Measurements from ENCODE around the gene STK4. TPM values are rescaled to one million over a fixed set of nuclear protein-coding genes. Genes with fewer than 3 reads are reported as not detected.

The STK4 gene
- total and polyA plus RNA-seq, 2 of the 8 experiments (the other 6 are each of a cell fraction or from before 2014, with no cell fraction given), result 12.0 to 34.3 TPM

DNA sequence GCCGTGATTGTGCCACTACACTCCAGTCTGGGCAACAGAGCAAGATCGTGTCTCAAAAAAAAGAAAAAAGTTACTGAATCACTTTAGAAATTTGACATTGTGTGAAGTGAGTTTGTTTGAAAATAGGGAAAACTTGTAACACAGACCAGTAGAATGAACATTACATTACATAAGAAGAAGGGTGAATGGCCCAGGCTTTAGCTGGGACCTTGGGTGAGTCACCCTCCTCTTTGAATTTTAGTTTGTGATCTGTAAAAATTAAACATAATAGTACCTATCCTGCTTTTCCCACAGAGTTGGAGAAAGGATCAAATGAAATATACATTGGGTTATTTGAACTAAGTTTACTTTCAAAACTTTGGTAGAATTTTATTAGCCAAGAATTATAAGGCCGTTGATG lies 78.3 kb downstream of the STK4 start (continued):
- no peak for TF ChIP-seq GABPA (IDR thresholded peaks at IDR 0.05; ENCODE audit: borderline replicate concordance, insufficient read depth, low read length)
- TF ChIP-seq TCF12 (IDR thresholded peaks at IDR 0.05; ENCODE audit: low read depth, low read length), result no peak
- no peak for TF ChIP-seq RXRA (IDR thresholded peaks at IDR 0.05; ENCODE audit: insufficient read depth, low read depth, low read length)
- TF ChIP-seq YY1 (IDR thresholded peaks at IDR 0.05; ENCODE audit: low read depth, low read length), result no peak
- TF ChIP-seq NRF1 (IDR thresholded peaks at IDR 0.05; ENCODE audit: low read depth, low read length), result no peak
- no peak for TF ChIP-seq KDM5A (IDR thresholded peaks at IDR 0.05; ENCODE audit: low read length)
- TF ChIP-seq, protein P1, sequence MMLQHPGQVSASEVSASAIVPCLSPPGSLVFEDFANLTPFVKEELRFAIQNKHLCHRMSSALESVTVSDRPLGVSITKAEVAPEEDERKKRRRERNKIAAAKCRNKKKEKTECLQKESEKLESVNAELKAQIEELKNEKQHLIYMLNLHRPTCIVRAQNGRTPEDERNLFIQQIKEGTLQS (IDR thresholded peaks at IDR 0.05; ENCODE audit: insufficient read depth, low read depth, low read length), result no peak
- TF ChIP-seq KDM4A (IDR thresholded peaks at IDR 0.05; ENCODE audit: low read depth, low read length, severe bottlenecking), result no peak

Measured in H1 (cell line).